ACC112 (cell line): ENCODE measurements around the gene WDR89.
"Not testable (repeated sequence)": the region's sequence is repeated elsewhere in the genome, so short reads cannot be mapped to it uniquely, and the experiment has no call there.

Experiments used
- H2AFZ ChIP-seq: fragments of 200-600 bp; sonication (generic); one replicate; pipeline ENCODE4 v1.6.0; 2017; ENCODE audit warnings: antibody characterized with exemption, low read length; ENCODE audit not compliant: unreplicated experiment
- H3K27ac ChIP-seq: fragments of 200-600 bp; sonication (generic); 2 replicates; pipeline ENCODE4 v1.5.1; 2014; ENCODE audit warnings: low read depth, mild to moderate bottlenecking, antibody characterized with exemption, low read length, moderate library complexity
- H3K27me3 ChIP-seq: fragments of 200-600 bp; sonication (generic); 2 replicates; pipeline ENCODE4 v1.6.1; 2014; ENCODE audit warnings: mild to moderate bottlenecking, antibody characterized with exemption, low read length, moderate library complexity, mixed read lengths; ENCODE audit not compliant: insufficient read depth
- H3K36me3 ChIP-seq: fragments of 200-600 bp; sonication (generic); 2 replicates; pipeline ENCODE4 v1.6.1; 2016; ENCODE audit warnings: mild to moderate bottlenecking, antibody characterized with exemption, low read length, moderate library complexity, mixed read lengths; ENCODE audit not compliant: insufficient read depth
- H3K4me1 ChIP-seq: fragments of 200-600 bp; sonication (generic); one replicate; pipeline ENCODE4 v1.6.1; 2016; ENCODE audit warnings: low read length, mixed read lengths; ENCODE audit not compliant: insufficient read depth, unreplicated experiment, control insufficient read depth
- H3K4me3 ChIP-seq: fragments of 200-600 bp; sonication (generic); 2 replicates; pipeline ENCODE4 v1.5.1; 2014; ENCODE audit warnings: mild to moderate bottlenecking, low read depth, low read length
- H3K79me2 ChIP-seq: fragments of 200-600 bp; sonication (generic); one replicate; pipeline ENCODE4 v1.6.0; 2016; ENCODE audit warnings: low read length; ENCODE audit not compliant: control insufficient read depth, unreplicated experiment, insufficient read depth

Gene WDR89

GRCh38 chr14:63624701-63625100, 17.0 kb downstream of the WDR89 start:
- Histone ChIP-seq H3K27me3 (no peaks in the 10 kb centered on the region), H3K4me3 (no peak overlapping the region), H3K79me2 (peaks cover 2% of the 10 kb centered on the region), H3K4me1 (no peaks in the 10 kb centered on the region), H2AFZ (no peak overlapping the region), H3K36me3 (no peaks in the 10 kb centered on the region), H3K27ac (no peak overlapping the region)

DNA sequence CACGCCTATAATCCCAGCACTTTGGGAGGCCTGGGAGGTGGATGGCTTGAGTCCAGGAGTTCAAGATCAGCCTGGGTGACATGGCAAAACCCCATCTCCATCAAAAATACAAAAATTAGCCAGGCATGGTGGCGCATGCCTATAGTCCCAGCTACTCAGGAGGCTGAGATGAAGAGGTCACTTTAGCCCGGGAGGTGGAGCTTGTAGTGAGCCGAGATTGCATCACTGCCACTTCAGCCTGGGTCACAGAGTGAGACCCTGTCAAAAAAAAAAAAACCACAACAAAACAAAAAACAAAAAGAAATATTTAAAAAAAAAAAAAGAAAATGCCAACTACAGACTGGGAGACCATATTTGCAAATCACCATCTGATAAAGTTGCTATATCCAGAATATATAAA, 17.5 kb downstream of the WDR89 start:
- Histone ChIP-seq H3K79me2 (peaks cover 5% of the 10 kb centered on the region), H3K4me3 (no peak overlapping the region), H3K27me3 (no peaks in the 10 kb centered on the region), H3K36me3 (no peaks in the 10 kb centered on the region), H2AFZ (no peak overlapping the region), H3K27ac (no peak overlapping the region), H3K4me1 (no peaks in the 10 kb centered on the region)

GRCh38 chr14:63621975-63622374, 19.7 kb downstream of the WDR89 start:
- peaks cover 13% of the 10 kb centered on the region for H3K79me2 ChIP-seq
- not testable (repeated sequence) for H2AFZ ChIP-seq, H3K36me3 ChIP-seq

DNA sequence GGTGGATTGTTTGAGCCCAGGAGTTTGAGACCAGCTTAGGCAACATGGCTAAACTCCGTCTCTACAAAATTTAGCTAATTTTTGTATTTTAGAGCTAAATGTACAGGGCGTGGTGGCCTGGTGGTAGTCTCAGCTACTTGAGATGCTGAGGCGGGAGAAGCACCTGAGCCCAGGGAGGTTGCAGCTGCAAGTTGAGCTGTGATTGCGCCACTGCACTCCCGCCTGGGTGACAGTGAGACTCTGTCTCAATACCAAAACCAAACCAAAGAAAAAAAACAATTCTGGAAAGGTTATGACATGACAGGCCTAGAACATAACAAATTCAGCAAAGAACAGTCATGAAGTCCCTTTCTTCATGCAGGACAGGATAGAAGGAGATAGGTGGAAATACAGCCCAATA, 25.7 kb downstream of the WDR89 start:
- no peak overlapping the region for H3K4me3 ChIP-seq
- 0 out of 2 replicates have a peak overlapping the region, but pooled peaks have one; percentile 1 for H3K27ac ChIP-seq
- no peak overlapping the region for H2AFZ ChIP-seq
- H3K27me3 ChIP-seq: no peaks in the 10 kb centered on the region
- H3K4me1 ChIP-seq: peaks cover 20% of the 10 kb centered on the region
- H3K36me3 ChIP-seq: no peaks in the 10 kb centered on the region
- H3K79me2 ChIP-seq: peaks cover 20% of the 10 kb centered on the region

More at GRCh38 chr14:63621975-63622374, 19.7 kb downstream of the WDR89 start:
- H3K27ac ChIP-seq, H3K27me3 ChIP-seq, H3K4me3 ChIP-seq, H3K4me1 ChIP-seq: not testable (repeated sequence)

DNA sequence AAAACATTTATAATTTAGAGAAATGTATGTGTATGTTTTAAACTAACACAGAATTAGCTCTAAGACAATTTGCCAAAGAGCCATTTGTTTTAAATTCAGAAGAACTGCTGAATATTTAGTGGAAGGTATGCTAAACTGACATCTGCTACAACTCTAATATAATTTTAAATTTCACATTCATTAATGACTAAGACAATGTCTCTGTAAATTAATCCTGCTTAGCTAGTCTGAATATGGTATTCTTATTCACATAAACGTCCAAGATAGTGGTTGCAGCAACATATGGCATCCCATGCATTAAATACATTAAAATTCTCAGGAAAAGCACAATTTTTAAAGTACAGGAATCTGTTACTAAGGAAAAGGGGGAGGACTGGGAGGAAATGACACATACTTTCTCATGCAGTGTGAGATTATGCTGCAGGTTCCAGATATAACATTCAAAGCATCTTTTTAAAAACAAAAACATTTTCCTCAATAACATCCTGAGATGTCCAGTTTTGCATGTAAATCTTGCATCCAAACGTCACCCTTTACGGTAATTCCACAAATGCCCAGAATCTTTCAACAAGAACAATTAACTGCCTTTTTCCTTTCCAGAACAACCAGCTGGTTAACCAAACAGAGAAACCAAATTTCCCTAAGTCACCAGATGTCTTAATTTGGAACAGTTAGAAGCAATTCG, 26.9 kb downstream of the WDR89 start:
- Histone ChIP-seq H3K4me1 (peaks cover 20% of the 10 kb centered on the region), H3K4me3 (peak overlapping the region; percentile 25; the same call in 1 of the 2 replicates), H2AFZ (no peak overlapping the region), H3K36me3 (no peaks in the 10 kb centered on the region), H3K27me3 (no peaks in the 10 kb centered on the region), H3K79me2 (peaks cover 20% of the 10 kb centered on the region), H3K27ac (peak overlapping the region; percentile 48)

DNA sequence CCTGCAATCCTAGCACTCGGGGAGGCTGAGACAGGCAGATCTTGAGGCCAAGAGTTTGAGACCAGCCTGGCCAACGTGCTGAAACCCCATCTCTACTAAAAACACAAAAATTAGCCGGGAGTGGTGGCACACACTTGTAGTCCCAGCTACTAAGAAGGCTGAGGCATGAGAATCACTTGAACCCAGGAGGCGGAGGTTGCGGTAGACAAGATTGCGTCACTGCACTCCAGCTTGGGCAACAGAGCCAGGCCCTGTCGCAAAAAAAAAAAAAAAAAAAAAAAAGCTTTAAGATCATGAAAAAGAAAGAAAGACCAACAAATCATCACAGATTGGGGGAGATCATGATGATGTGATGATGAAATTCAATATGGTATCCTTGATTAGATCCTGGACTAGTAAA, 30.6 kb downstream of the WDR89 start:
- peaks cover 6% of the 10 kb centered on the region for H3K79me2 ChIP-seq
- no peak overlapping the region for H2AFZ ChIP-seq
- peaks cover 13% of the 10 kb centered on the region for H3K4me1 ChIP-seq
- H3K4me3 ChIP-seq: no peak overlapping the region
- no peaks in the 10 kb centered on the region for H3K27me3 ChIP-seq
- no peaks in the 10 kb centered on the region for H3K36me3 ChIP-seq
- H3K27ac ChIP-seq: no peak overlapping the region

- Histone ChIP-seq H3K4me1 (no peaks in the 10 kb centered on the region), H3K27ac (no peak overlapping the region), H2AFZ (no peak overlapping the region), H3K36me3 (no peaks in the 10 kb centered on the region), H3K4me3 (no peak overlapping the region), H3K27me3 (no peaks in the 10 kb centered on the region), H3K79me2 (no peaks in the 10 kb centered on the region)
Observed at GRCh38 chr14:63605041-63605532, 36.6 kb downstream of the WDR89 start.

DNA sequence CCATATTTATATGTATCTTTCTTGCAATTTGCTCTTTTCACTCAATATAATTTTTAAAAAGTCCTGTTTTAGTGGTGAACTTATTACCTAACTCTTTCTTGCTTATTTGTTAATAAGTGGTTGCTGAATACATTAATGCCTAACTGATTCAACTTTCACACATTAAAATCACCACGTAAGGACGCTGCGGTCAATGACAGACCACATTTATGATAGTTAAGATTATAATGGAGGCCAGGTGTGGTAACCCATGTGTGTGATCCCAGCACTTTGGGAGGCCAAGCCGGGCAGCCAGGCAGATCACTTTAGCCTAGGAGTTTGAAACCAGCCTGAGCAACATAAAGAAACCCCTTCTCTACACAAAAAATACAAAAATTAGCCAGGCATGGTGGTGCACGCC, 37.0 kb downstream of the WDR89 start:
- H3K79me2 ChIP-seq: no peaks in the 10 kb centered on the region
- no peak overlapping the region for H3K4me3 ChIP-seq
- peaks cover 1% of the 10 kb centered on the region; the same call in 1 of the 2 replicates for H3K36me3 ChIP-seq

DNA sequence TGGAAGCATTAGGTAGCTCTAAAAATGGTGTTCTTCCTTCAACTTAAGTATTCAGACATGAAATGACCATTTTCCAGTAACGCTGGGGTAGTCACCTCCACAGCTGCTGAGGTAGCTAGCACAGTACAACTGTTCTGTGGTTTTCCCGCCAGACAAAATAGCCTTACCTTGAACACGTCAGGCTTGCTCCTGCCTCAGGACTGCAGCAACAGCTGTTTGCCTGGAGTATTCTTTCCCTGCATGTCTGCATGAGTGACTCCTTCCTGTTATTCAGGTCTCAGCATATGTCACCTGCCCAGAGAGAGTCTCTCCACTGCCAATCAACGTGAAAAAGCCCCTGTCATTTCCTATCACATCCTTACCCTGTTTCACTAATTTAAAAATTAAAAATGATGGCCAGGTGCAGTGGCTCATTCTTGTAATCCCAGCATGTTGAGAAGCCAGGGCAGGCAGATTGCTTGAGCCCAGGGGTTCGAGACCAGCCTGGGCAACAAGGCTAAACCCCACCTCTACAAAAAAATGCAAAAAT, 37.9 kb downstream of the WDR89 start:
- H3K79me2 ChIP-seq: no peaks in the 10 kb centered on the region
- H3K27me3 ChIP-seq: no peaks in the 10 kb centered on the region
- H3K4me3 ChIP-seq: no peak overlapping the region
- no peaks in the 10 kb centered on the region for H3K4me1 ChIP-seq
- H3K36me3 ChIP-seq: peaks cover 9% of the 10 kb centered on the region
- H3K27ac ChIP-seq: no peak overlapping the region
- no peak overlapping the region for H2AFZ ChIP-seq

More for the DNA sequence above, 37.0 kb downstream of the WDR89 start:
- no peaks in the 10 kb centered on the region for H3K27me3 ChIP-seq
- no peak overlapping the region for H3K27ac ChIP-seq
- no peaks in the 10 kb centered on the region for H3K4me1 ChIP-seq
- H2AFZ ChIP-seq: no peak overlapping the region

DNA sequence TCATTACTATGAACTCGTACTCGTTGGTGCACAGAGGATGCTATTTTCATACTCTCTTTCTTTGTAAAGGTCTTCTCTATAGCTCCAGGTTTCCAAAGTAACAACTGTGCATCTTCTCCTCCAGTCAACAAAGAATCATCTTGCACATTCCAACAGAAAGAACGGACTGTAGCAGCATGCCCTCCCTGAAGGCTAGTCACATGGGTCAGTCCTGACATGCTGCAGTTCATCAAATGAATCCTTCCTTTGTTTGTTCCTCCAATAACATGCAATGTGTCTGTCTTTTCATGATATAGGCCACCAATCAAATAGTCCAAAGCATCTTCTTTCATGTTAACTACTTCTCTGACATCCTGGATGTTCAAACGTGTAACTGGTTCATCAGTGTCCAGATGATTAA, 42.9 kb downstream of the WDR89 start:
- Histone ChIP-seq H2AFZ (no peak overlapping the region), H3K27me3 (no peaks in the 10 kb centered on the region), H3K4me3 (no peak overlapping the region), H3K4me1 (no peaks in the 10 kb centered on the region), H3K79me2 (no peaks in the 10 kb centered on the region), H3K27ac (no peak overlapping the region), H3K36me3 (peaks cover 33% of the 10 kb centered on the region)

- H2AFZ ChIP-seq: no peak overlapping the region
- H3K79me2 ChIP-seq: no peaks in the 10 kb centered on the region
- H3K4me3 ChIP-seq: no peak overlapping the region
- H3K27me3 ChIP-seq: no peaks in the 10 kb centered on the region
- H3K4me1 ChIP-seq: no peaks in the 10 kb centered on the region
- no peak overlapping the region for H3K27ac ChIP-seq
- H3K36me3 ChIP-seq: peaks cover 33% of the 10 kb centered on the region
Observed at GRCh38 chr14:63596998-63597658, 44.5 kb downstream of the WDR89 start.
